ENCODE data around the gene DCC. TPM values are rescaled to one million over a fixed set of nuclear protein-coding genes. Genes with fewer than 3 reads are reported as not detected.

Gene DCC
- polyA plus RNA-seq, 2 of the 4 experiments (the other 2 are of a cell fraction): 0.12 TPM; not detected in 1

- WGBS (ENCODE audit: missing lambda C conversion rate): 13% methylated on average over 1 of the region's 1 CpG
- CTCF ChIA-PET: no interaction called here
- FAIRE-seq: no peak
Observed at GRCh38 chr18:52376104-52376503, 36.1 kb downstream of the DCC start.

GRCh38 chr18:52377094-52377493, 37.1 kb downstream of the DCC start:
- Histone ChIP-seq H3K27ac (no peak overlapping the region), H3K4me2 (no peak overlapping the region), H3K4me3 (no peak overlapping the region), H3K9me3 (no peaks in the 10 kb centered on the region), H3K4me1 (no peaks in the 10 kb centered on the region)
- DNase-seq (ENCODE audit: low read depth in 1 of 2, low spot score in 1 of 2) (no peak), ATAC-seq (no peak), FAIRE-seq (no peak)
- TF ChIP-seq JUN (IDR thresholded peaks at IDR 0.05) (no peak), KDM1A (IDR thresholded peaks at IDR 0.05; ENCODE audit: low read depth) (no peak), NPAS2 (CRISPR knock-in tag; IDR thresholded peaks at IDR 0.05; ENCODE audit: borderline replicate concordance) (no peak), SREBF2 (IDR thresholded peaks at IDR 0.05) (no peak), NFE2L2 (conservative IDR thresholded peaks at IDR 0.05; ENCODE audit: low read length) (no peak), ZNF302 (CRISPR knock-in tag; IDR thresholded peaks at IDR 0.05) (no peak), CEBPB (IDR thresholded peaks at IDR 0.05) (no peak), BCL3 (IDR thresholded peaks at IDR 0.05) (no peak), MAZ (IDR thresholded peaks at IDR 0.05; ENCODE audit: borderline replicate concordance, low read depth, low read length) (no peak), KDM5A (IDR thresholded peaks at IDR 0.05) (no peak), CBX8 (IDR thresholded peaks at IDR 0.05) (no peak), CTCF (IDR thresholded peaks at IDR 0.05) (no peak), HMGXB4 (CRISPR knock-in tag; IDR thresholded peaks at IDR 0.05; ENCODE audit: borderline replicate concordance) (no peak), USF2 (IDR thresholded peaks at IDR 0.05) (no peak), HES2 (IDR thresholded peaks at IDR 0.05) (no peak), HOXB5 (CRISPR knock-in tag; IDR thresholded peaks at IDR 0.05) (no peak)
- POLR2A ChIA-PET: no interaction called here
- CTCF ChIA-PET: no interaction called here

More at GRCh38 chr18:52376104-52376503, 36.1 kb downstream of the DCC start:
- TF ChIP-seq ATOH8 (CRISPR knock-in tag; IDR thresholded peaks at IDR 0.05; ENCODE audit: low read depth): no peak
- no peaks in the 10 kb centered on the region for H3K9me3 ChIP-seq
- H3K27ac ChIP-seq: no peak overlapping the region
- DNase-seq (ENCODE audit: low read depth in 1 of 2, low spot score in 1 of 2): no peak
- no peak overlapping the region for H3K4me3 ChIP-seq
- no peak for ATAC-seq
- POLR2A ChIA-PET: no interaction called here
- no peaks in the 10 kb centered on the region for H3K4me1 ChIP-seq
- no peak overlapping the region for H3K4me2 ChIP-seq

GRCh38 chr18:52386306-52386705, 46.3 kb downstream of the DCC start:
- no peak for ATAC-seq
- POLR2A ChIA-PET: no interaction called here
- no peak for FAIRE-seq
- Histone ChIP-seq H3K4me3 (no peak overlapping the region), H3K27ac (no peak overlapping the region), H3K4me1 (no peaks in the 10 kb centered on the region), H3K9me3 (no peaks in the 10 kb centered on the region), H3K4me2 (no peak overlapping the region)
- CTCF ChIA-PET: no interaction called here
- no peak for DNase-seq (ENCODE audit: low read depth in 1 of 2, low spot score in 1 of 2)
- TF ChIP-seq HEYL (CRISPR knock-in tag; IDR thresholded peaks at IDR 0.05): no peak
- TF ChIP-seq REST (IDR thresholded peaks at IDR 0.05): no peak
- no peak for TF ChIP-seq BHLHE40 (IDR thresholded peaks at IDR 0.05; ENCODE audit: low read depth, low read length)
- TF ChIP-seq POLR2AphosphoS2 (conservative IDR thresholded peaks at IDR 0.05; ENCODE audit: low read length): no peak
- no peak for TF ChIP-seq ESRRA (IDR thresholded peaks at IDR 0.05; ENCODE audit: borderline replicate concordance, low read length)
- TF ChIP-seq MAX (IDR thresholded peaks at IDR 0.05): no peak
- no peak for TF ChIP-seq RAD21 (conservative IDR thresholded peaks at IDR 0.05 in 1 of 2, IDR thresholded peaks at IDR 0.05 in 1 of 2)

Measured in A549 (cell line).